Stomach (tissue), 4 donors: ENCODE measurements around the gene CLECL1.

Source experiments
- EP300 ChIP-seq: sonication (generic); formaldehyde crosslinking; IDR thresholded peaks from one replicate; pipeline ENCODE4 v1.6.1; 2017; ENCODE audit warnings: antibody characterized with exemption
- POLR2A ChIP-seq, 4 donors: fragments of 450-650 bp; IDR thresholded peaks; one replicate each; pipeline ENCODE4 v1.6.1; 2016; ENCODE audit warnings: antibody characterized with exemption in 4 of 4, control low read depth in 2 of 4, mild to moderate bottlenecking in 1 of 4, moderate library complexity in 1 of 4
- POLR2AphosphoS5 ChIP-seq, 3 donors: sonication (generic); formaldehyde crosslinking; IDR thresholded peaks; one replicate each; pipeline ENCODE4 v1.6.1; 2016; ENCODE audit warnings: antibody characterized with exemption in 3 of 3
- TF ChIP-seq, protein P1 (sequence below), 7 experiments: fragments of 450-650 bp in 4 of 7; fragments of 200-600 bp in 3 of 7; sonication (generic) in 3 of 7; IDR thresholded peaks; one replicate each; pipeline ENCODE4 v1.5.1; 2016 to 2019; ENCODE audit warnings: antibody characterized with exemption in 7 of 7, control low read depth in 2 of 7, mild to moderate bottlenecking in 1 of 7

DNA sequence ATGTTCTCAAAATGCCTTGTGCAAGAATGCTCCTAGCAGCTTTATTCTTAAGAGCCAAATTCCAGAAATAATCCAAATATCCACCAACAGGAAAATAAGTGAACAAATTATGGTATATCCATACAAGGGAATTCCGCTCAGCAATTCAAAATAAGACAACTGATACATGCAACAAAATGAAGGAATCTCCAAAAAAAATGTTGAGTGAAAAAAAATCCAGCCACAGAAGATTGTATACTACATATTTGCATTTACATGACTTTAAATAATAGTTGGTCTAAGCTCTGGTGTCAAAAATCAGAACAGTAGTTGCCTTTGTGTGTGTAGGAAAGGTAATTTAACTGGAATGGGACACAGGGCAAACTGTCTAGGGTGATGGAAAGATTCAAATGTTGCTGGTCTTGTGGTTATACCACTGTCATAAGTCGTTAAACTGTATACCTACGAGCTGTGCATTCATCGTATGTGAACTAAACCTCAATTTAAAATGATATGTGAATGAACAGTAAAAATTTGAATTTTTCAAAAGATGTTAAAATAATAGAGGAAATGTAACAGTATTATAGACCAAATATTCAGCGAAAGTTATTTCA, 24.6 kb upstream of the CLECL1 start:
- TF ChIP-seq, protein P1, sequence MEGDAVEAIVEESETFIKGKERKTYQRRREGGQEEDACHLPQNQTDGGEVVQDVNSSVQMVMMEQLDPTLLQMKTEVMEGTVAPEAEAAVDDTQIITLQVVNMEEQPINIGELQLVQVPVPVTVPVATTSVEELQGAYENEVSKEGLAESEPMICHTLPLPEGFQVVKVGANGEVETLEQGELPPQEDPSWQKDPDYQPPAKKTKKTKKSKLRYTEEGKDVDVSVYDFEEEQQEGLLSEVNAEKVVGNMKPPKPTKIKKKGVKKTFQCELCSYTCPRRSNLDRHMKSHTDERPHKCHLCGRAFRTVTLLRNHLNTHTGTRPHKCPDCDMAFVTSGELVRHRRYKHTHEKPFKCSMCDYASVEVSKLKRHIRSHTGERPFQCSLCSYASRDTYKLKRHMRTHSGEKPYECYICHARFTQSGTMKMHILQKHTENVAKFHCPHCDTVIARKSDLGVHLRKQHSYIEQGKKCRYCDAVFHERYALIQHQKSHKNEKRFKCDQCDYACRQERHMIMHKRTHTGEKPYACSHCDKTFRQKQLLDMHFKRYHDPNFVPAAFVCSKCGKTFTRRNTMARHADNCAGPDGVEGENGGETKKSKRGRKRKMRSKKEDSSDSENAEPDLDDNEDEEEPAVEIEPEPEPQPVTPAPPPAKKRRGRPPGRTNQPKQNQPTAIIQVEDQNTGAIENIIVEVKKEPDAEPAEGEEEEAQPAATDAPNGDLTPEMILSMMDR (IDR thresholded peaks at IDR 0.05): no peak
- TF ChIP-seq EP300 (no peak), POLR2AphosphoS5 (IDR thresholded peaks at IDR 0.05) (no peak), POLR2A (IDR thresholded peaks at IDR 0.05) (no peak)
